ENCODE measurements around the gene SERPING1.

SERPING1 gene

GRCh38 chr11:57657194-57658022 lies 59.9 kb downstream of the SERPING1 start, which contains the start of gene CLP1:
Gene CLP1, plus strand, starts transcription at chr11:57657762. Its CDS starts 1,715 bp downstream, at chr11:57659477.
- peak; percentile 95 for DNase-seq

GRCh38 chr11:57658023-57658361 lies 60.5 kb downstream of the SERPING1 start:
- DNase-seq = no peak

- DNase-seq = no peak
These were observed 62.2 kb downstream of the SERPING1 start for GRCh38 chr11:57659669-57660068.

- no peak for DNase-seq
These were observed 65.4 kb downstream of the SERPING1 start for GRCh38 chr11:57662893-57663292.

GRCh38 chr11:57663975-57664374 lies 66.5 kb downstream of the SERPING1 start:
- DNase-seq = no peak
